Psoas muscle (tissue), 8 donors: Measurements from ENCODE around the gene C12orf75. TPM values are rescaled to one million over a fixed set of nuclear protein-coding genes. Genes with fewer than 3 reads are reported as not detected.

Experiments
- ATAC-seq, 4 donors: fragments of 200-7000 bp; cut with Tn5 transposase; one replicate each; pipeline ENCODE4 v1.9.1; 2020; ENCODE audit warnings: moderate library complexity in 3 of 4, mild to moderate bottlenecking in 2 of 4
- DNase-seq, 2 donors: peaks; one replicate each; pipeline ENCODE4 v3.0.0-alpha.2; 2020
- H3K27ac ChIP-seq: fragments of 200-600 bp; one replicate; pipeline ENCODE4 v1.8.0; 2022
- H3K27me3 ChIP-seq, 3 donors: fragments of 200-600 bp in 1 of 3; one replicate each; pipeline versions ENCODE4 v1.6.1 to v1.8.0; 2013 to 2022; ENCODE audit warnings: low read length in 2 of 3, mild to moderate bottlenecking in 2 of 3, moderate library complexity in 1 of 3; ENCODE audit not compliant: insufficient read depth in 3 of 3
- H3K36me3 ChIP-seq, 2 donors: fragments of 200-600 bp in 1 of 2; one replicate each; pipeline versions ENCODE4 v1.6.1 to v1.8.0; 2013 to 2022; ENCODE audit warnings: low read depth in 1 of 2, mild to moderate bottlenecking in 1 of 2, moderate library complexity in 1 of 2; ENCODE audit not compliant: insufficient read depth in 1 of 2
- H3K4me1 ChIP-seq: fragments of 200-600 bp; one replicate; pipeline ENCODE4 v1.8.0; 2022
- H3K4me3 ChIP-seq: fragments of 200-600 bp; one replicate; pipeline ENCODE4 v1.8.0; 2022; ENCODE audit warnings: mild to moderate bottlenecking
- H3K9me3 ChIP-seq: fragments of 200-600 bp; one replicate; pipeline ENCODE4 v1.8.0; 2022
- WGBS, 3 donors: extraction: QIAGEN DNeasy Blood & Tissue Kit; methylation state at CpG; one replicate each; pipeline versions ENCODE4 v1.1.6 to v1.1.7; 2013; 5-methylcytosine and 5-hydroxymethylcytosine counted together
- intact Hi-C, 2 donors: fragments of 100-400 bp; cut with DNase I; formaldehyde crosslinking; loops; one replicate each; pipeline versions ENCODE4 v1.11.0 to v1.14.2; 2022
- polyA plus RNA-seq, 3 donors: library from polyadenylated mRNA; stranded (reverse); fragments of 200-250 nt; gene quantifications; one replicate each; pipeline ENCODE4 v1.2.3, GENCODE V29; 2013
- total RNA-seq, 4 donors: library from RNA; stranded (reverse); fragmentation: NEBNext Ultra II Directional in 2 of 4; extraction: Animal tissue kit (Norgen Biotek cat#: 25700) in 2 of 4; gene quantifications; one replicate each; pipeline versions ENCODE4 v1.2.1 to v1.2.4, GENCODE V29; 2021 to 2023
- TF ChIP-seq, protein P1 (sequence below): fragments of 200-600 bp; IDR thresholded peaks from one replicate; pipeline ENCODE4 v1.8.0; 2022; ENCODE audit warnings: antibody characterized with exemption
- donor health status: healthy with polysubstance abuse.
- donor health status: DM: no; HTN: no; CAD: no; lungs with moderate emphysema.
- donor health status: Bipolar disorder and iron deficiency.
- donor health status: healthy.
- donor health status: DM: yes; HTN: yes; CAD: no.
- donor health status: DM: no; HTN: no; CAD: no.
- donor health status: DM: no; HTN: no; CAD: no.
- donor health status: DM: yes; HTN: yes; CAD: no.

Gene C12orf75
- total and polyA plus RNA-seq, 7 donors, result 25.6 to 228 (median 76.5) TPM

DNA sequence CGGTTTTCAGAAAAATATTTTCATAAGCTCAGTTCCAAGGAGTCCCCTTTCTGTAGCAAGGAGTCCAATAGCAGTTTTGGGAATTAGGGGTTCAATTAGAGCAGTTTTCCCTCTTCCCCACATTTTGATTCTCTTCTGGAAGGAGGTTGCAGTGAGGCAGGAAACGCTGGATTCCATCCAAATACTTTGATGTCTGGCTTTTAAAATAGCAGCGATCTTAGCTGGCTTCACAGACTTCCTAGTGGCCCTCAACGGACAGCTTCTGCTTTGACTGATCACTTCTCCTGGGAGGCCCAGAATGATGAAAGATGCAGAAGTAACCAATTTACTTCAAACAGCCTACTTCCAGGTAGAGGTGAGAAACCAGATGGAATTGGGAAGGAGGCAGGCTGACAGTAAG, 63.1 kb downstream of the C12orf75 start:
- no peaks in the 10 kb centered on the region for H3K27me3 ChIP-seq
- intact Hi-C loops, result no loop called here
- TF ChIP-seq, protein P1, sequence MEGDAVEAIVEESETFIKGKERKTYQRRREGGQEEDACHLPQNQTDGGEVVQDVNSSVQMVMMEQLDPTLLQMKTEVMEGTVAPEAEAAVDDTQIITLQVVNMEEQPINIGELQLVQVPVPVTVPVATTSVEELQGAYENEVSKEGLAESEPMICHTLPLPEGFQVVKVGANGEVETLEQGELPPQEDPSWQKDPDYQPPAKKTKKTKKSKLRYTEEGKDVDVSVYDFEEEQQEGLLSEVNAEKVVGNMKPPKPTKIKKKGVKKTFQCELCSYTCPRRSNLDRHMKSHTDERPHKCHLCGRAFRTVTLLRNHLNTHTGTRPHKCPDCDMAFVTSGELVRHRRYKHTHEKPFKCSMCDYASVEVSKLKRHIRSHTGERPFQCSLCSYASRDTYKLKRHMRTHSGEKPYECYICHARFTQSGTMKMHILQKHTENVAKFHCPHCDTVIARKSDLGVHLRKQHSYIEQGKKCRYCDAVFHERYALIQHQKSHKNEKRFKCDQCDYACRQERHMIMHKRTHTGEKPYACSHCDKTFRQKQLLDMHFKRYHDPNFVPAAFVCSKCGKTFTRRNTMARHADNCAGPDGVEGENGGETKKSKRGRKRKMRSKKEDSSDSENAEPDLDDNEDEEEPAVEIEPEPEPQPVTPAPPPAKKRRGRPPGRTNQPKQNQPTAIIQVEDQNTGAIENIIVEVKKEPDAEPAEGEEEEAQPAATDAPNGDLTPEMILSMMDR, result no peak
- no peaks in the 10 kb centered on the region for H3K4me1 ChIP-seq
- WGBS, 3 donors, result 11 to 29% (median 16%) methylated on average over 4 of the region's 4 CpGs
- DNase-seq (no peak), ATAC-seq (no peak)
- no peak overlapping the region for H3K4me3 ChIP-seq
- no peak overlapping the region for H3K27ac ChIP-seq
- no peaks in the 10 kb centered on the region for H3K36me3 ChIP-seq
- no peaks in the 10 kb centered on the region for H3K9me3 ChIP-seq

DNA sequence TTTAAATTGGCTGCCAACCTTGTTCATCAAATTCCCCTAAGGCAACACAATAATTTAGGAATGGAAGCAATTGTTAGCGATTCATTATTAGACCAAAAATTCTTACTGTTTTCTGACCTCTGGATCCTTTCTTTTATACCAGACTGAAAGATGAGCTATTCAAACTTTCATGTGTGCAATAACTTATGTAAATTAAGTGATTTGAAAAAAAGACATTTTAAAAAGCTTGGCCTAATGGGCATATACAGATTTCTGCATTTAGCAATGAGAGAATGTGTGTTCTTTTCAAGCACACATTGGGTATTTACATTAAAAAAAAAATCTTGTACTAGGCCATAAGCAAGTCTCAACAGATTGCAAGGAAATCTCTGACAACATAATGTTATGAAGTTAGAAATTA, 65.5 kb downstream of the C12orf75 start:
- no peaks in the 10 kb centered on the region for H3K4me1 ChIP-seq
- H3K9me3 ChIP-seq, result no peaks in the 10 kb centered on the region
- intact Hi-C loops, result no loop called here
- ATAC-seq (no peak), DNase-seq (no peak)
- TF ChIP-seq, protein P1, result no peak
- 91 to 94% (median 94%) methylated on average over 1 of the region's 1 CpG for WGBS, 3 donors
- no peak overlapping the region for H3K4me3 ChIP-seq
- no peaks in the 10 kb centered on the region for H3K36me3 ChIP-seq
- no peaks in the 10 kb centered on the region for H3K27me3 ChIP-seq
- no peak overlapping the region for H3K27ac ChIP-seq

DNA sequence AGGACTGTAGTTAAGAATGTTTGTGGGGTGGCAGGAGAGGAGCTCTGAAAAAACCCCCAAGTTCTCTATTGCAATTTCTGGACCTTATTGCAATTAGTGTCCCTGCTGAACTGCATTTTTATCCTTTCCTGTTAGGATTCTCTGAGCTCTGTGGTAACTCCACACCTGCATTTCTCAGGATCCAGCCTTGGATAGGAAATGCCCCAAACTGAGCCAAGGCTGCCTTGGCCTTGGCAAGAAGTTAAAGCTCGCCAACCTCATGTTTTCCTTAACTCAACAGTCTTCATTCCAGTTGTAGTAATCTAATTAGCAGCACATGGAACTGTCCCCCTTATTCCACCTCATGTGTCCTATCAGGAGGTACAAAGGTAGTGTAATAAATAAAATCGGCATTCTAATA, 66.5 kb downstream of the C12orf75 start:
- H3K36me3 ChIP-seq, result no peaks in the 10 kb centered on the region
- 77 to 86% (median 80%) methylated on average over 2 of the region's 2 CpGs for WGBS, 3 donors
- intact Hi-C loops, result no loop called here

DNA sequence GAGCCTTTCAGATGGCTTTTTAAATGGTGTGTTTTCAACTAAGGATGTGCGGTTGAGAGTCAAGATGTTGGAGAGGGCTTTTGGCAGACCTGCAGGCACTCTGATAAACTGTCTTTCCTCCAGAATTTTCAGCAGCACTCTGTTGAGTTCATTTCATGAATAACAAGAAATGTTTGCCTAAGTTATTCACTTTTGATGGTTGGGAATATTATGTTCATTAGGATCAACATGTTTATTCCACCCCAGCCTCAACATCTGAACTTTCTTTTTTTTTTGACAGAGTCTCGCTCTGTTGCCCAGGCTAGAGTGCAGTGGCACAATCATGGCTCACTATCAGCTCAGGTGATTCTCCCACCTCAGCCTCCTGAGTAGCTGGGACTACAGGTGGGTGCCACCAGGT, 68.4 kb downstream of the C12orf75 start:
- WGBS, 3 donors, result 86 to 94% (median 93%) methylated on average over 2 of the region's 2 CpGs
- no peaks in the 10 kb centered on the region for H3K27me3 ChIP-seq

More for the DNA sequence above, 66.5 kb downstream of the C12orf75 start:
- no peaks in the 10 kb centered on the region for H3K9me3 ChIP-seq
- ATAC-seq, result no peak
- no peak overlapping the region for H3K27ac ChIP-seq
- H3K4me3 ChIP-seq, result no peak overlapping the region
- no peaks in the 10 kb centered on the region for H3K27me3 ChIP-seq
- TF ChIP-seq, protein P1, result no peak
- DNase-seq, result no peak
- no peaks in the 10 kb centered on the region for H3K4me1 ChIP-seq

More for the DNA sequence above, 68.4 kb downstream of the C12orf75 start:
- Histone ChIP-seq H3K4me3 (no peak overlapping the region), H3K4me1 (no peaks in the 10 kb centered on the region), H3K27ac (no peak overlapping the region), H3K9me3 (no peaks in the 10 kb centered on the region), H3K36me3 (no peaks in the 10 kb centered on the region)
- ATAC-seq (no peak), DNase-seq (no peak)
- TF ChIP-seq, protein P1, result no peak
- intact Hi-C loops, result no loop called here
